ENCODE data around the gene HEMGN.
"Not testable (repeated sequence)": the region's sequence is repeated elsewhere in the genome, so short reads cannot be mapped to it uniquely, and the experiment has no call there.

HEMGN gene

GRCh38 chr9:97938081-97938644 lies at the start of gene HEMGN:
TSS of gene HEMGN (minus strand) at chr9:97938172. CDS start at chr9:97938136, 36 bp downstream.
- no peak for DNase-seq (ENCODE audit: low read depth)

- no peak for DNase-seq (ENCODE audit: low read depth)
Measured at GRCh38 chr9:97987487-97987886, 49.5 kb upstream of the HEMGN start.

- DNase-seq (ENCODE audit: low read depth) = no peak
Measured at GRCh38 chr9:97985058-97985861, 47.3 kb upstream of the HEMGN start.

- DNase-seq (ENCODE audit: low read depth) = peak; percentile 82
Measured at GRCh38 chr9:97984188-97985057, 46.5 kb upstream of the HEMGN start.

- peak; percentile 40 for DNase-seq (ENCODE audit: low read depth)
Measured at GRCh38 chr9:97983589-97984187, 45.7 kb upstream of the HEMGN start.

- DNase-seq (ENCODE audit: low read depth) = peak; percentile 87
Measured at GRCh38 chr9:97982683-97983588, 45.0 kb upstream of the HEMGN start, which contains the start of gene ANP32B. TSS of gene ANP32B (plus strand) at chr9:97983341. CDS start at chr9:97983556, 215 bp downstream.

GRCh38 chr9:97981846-97982682 lies 44.1 kb upstream of the HEMGN start:
- no peak for DNase-seq (ENCODE audit: low read depth)

- DNase-seq (ENCODE audit: low read depth) = no peak
Measured at GRCh38 chr9:97980918-97981845, 43.2 kb upstream of the HEMGN start.

GRCh38 chr9:97980479-97980803 lies 42.5 kb upstream of the HEMGN start:
- no peak for DNase-seq (ENCODE audit: low read depth)

GRCh38 chr9:97979788-97980478 lies 42.0 kb upstream of the HEMGN start:
- no peak for DNase-seq (ENCODE audit: low read depth)

GRCh38 chr9:97978371-97979130 lies 40.6 kb upstream of the HEMGN start:
- no peak for DNase-seq (ENCODE audit: low read depth)

GRCh38 chr9:97976633-97977032 lies 38.7 kb upstream of the HEMGN start:
- DNase-seq (ENCODE audit: low read depth) = not testable (repeated sequence)

- DNase-seq (ENCODE audit: low read depth) = no peak
Measured at GRCh38 chr9:97975376-97975775, 37.4 kb upstream of the HEMGN start.

- no peak for DNase-seq (ENCODE audit: low read depth)
Measured at GRCh38 chr9:97972753-97973152, 34.8 kb upstream of the HEMGN start.

GRCh38 chr9:97970165-97970564 lies 32.2 kb upstream of the HEMGN start:
- DNase-seq (ENCODE audit: low read depth) = no peak

- no peak for DNase-seq (ENCODE audit: low read depth)
Measured at GRCh38 chr9:97969014-97969413, 31.0 kb upstream of the HEMGN start.

- DNase-seq (ENCODE audit: low read depth) = no peak
Measured at GRCh38 chr9:97966493-97966892, 28.5 kb upstream of the HEMGN start.

- DNase-seq (ENCODE audit: low read depth) = no peak
Measured at GRCh38 chr9:97964901-97965300, 26.9 kb upstream of the HEMGN start.

All from iris pigment epithelial cell (primary cell).